PC-9 (cell line): Measurements from ENCODE around the gene CPTP. TPM values are rescaled to one million over a fixed set of nuclear protein-coding genes. Genes with fewer than 3 reads are reported as not detected.

Experiments
- BruUV-seq: library from RNA; stranded (reverse); fragments of 400-500 nt; replicated peaks from 2 replicates; lab custom pipeline; 2021; lab: Mats Ljungman, UMichigan
- CTCF ChIA-PET: fragments of 300-600 bp; sonication (Branson Sonifier 250); formaldehyde crosslinking; loops from one replicate; lab custom pipeline; 2022; ENCODE audit warnings: antibody characterized with exemption; lab: Charles Lee
- POLR2A ChIA-PET: fragments of 300-600 bp; sonication (Branson Sonifier 250); formaldehyde crosslinking; loops from one replicate; lab custom pipeline; 2022; ENCODE audit warnings: antibody characterized with exemption; ENCODE audit not compliant: unreplicated experiment; lab: Charles Lee
- DNase-seq, 2 experiments: peaks; one replicate each; pipeline versions ENCODE4 v3.0.0 to v3.0.0-alpha.2; 2015 to 2022; ENCODE audit warnings: mixed read lengths in 1 of 2
- H2AFZ ChIP-seq: fragments of 200-600 bp; sonication (generic); 2 replicates; pipeline ENCODE4 v1.8.1; 2017; ENCODE audit warnings: antibody characterized with exemption
- H3F3A ChIP-seq: fragments of 200-600 bp; sonication (generic); 2 replicates; pipeline ENCODE4 v1.8.1; 2017; ENCODE audit warnings: antibody characterized with exemption, mild to moderate bottlenecking, low read depth; ENCODE audit not compliant: insufficient read depth
- H3K27ac ChIP-seq: fragments of 200-600 bp; sonication (generic); 2 replicates; pipeline ENCODE4 v1.6.1; 2016; ENCODE audit warnings: mixed run types
- H3K27me3 ChIP-seq: fragments of 200-600 bp; sonication (generic); 2 replicates; pipeline ENCODE4 v1.6.1; 2016; ENCODE audit warnings: low read depth, mixed run types; ENCODE audit not compliant: insufficient read depth
- H3K36me3 ChIP-seq: fragments of 200-600 bp; sonication (generic); 2 replicates; pipeline ENCODE4 v1.6.1; 2016; ENCODE audit warnings: low read depth, mixed run types
- H3K4me1 ChIP-seq: fragments of 200-600 bp; sonication (generic); replicated peaks from 2 replicates; pipeline ENCODE4 v1.6.1; 2016; ENCODE audit warnings: mixed run types; ENCODE audit not compliant: insufficient read depth
- H3K4me2 ChIP-seq: fragments of 200-600 bp; sonication (generic); 2 replicates; pipeline ENCODE4 v1.6.1; 2017; ENCODE audit warnings: mixed run types
- H3K4me3 ChIP-seq: fragments of 200-600 bp; sonication (generic); 2 replicates; pipeline ENCODE4 v1.6.1; 2016; ENCODE audit warnings: mixed run types
- H3K79me2 ChIP-seq: fragments of 200-600 bp; sonication (generic); 2 replicates; pipeline ENCODE4 v1.6.1; 2017; ENCODE audit warnings: low read depth, mixed run types
- H3K9me2 ChIP-seq: fragments of 200-600 bp; sonication (generic); 2 replicates; pipeline ENCODE4 v1.8.1; 2017; ENCODE audit warnings: mild to moderate bottlenecking; ENCODE audit not compliant: insufficient read depth
- H3K9me3 ChIP-seq: fragments of 200-600 bp; sonication (generic); 2 replicates; pipeline ENCODE4 v1.8.1; 2016; ENCODE audit warnings: low read depth; ENCODE audit not compliant: insufficient read depth
- H4K20me1 ChIP-seq: fragments of 200-600 bp; sonication (generic); 2 replicates; pipeline ENCODE4 v1.8.1; 2017; ENCODE audit not compliant: insufficient read depth
- CTCF ChIP-seq: fragments of 200-600 bp; sonication (generic); conservative IDR thresholded peaks from 2 replicates; pipeline ENCODE4 v1.6.1; 2017; ENCODE audit warnings: mixed run types, antibody characterized with exemption, mild to moderate bottlenecking, moderate library complexity
- EZH2 ChIP-seq: fragments of 200-600 bp; sonication (generic); IDR thresholded peaks from 2 replicates; pipeline ENCODE4 v1.8.0; 2017; ENCODE audit warnings: antibody characterized with exemption, low read depth
- intact Hi-C: fragments of 100-400 bp; cut with micrococcal nuclease; formaldehyde crosslinking; loops from one replicate; pipeline ENCODE4 v1.10.0; 2022; ENCODE audit not compliant: unreplicated experiment
- total RNA-seq: library from RNA; stranded (reverse); gene quantifications from 2 replicates; pipeline ENCODE4 v1.2.3, GENCODE V29; 2021

CPTP gene
- total RNA-seq, 1 experiment from 2014 or later = 33.7 TPM

GRCh38 chr1:1286313-1287261, 38.0 kb upstream of the CPTP start:
- Histone ChIP-seq H3F3A (peaks cover 10% of the 10 kb centered on the region; the same call in 1 of the 2 replicates), H3K4me2 (no peak overlapping the region), H3K4me1 (peaks cover 26% of the 10 kb centered on the region), H3K36me3 (no peaks in the 10 kb centered on the region), H3K9me2 (no peaks in the 10 kb centered on the region), H3K79me2 (no peaks in the 10 kb centered on the region), H4K20me1 (no peaks in the 10 kb centered on the region), H3K9me3 (no peaks in the 10 kb centered on the region), H3K27ac (no peak overlapping the region), H3K4me3 (no peak overlapping the region), H3K27me3 (no peaks in the 10 kb centered on the region), H2AFZ (no peak overlapping the region)
- no peak for TF ChIP-seq EZH2
- TF ChIP-seq CTCF = no peak
- POLR2A ChIA-PET = no interaction called here
- CTCF ChIA-PET = no interaction called here
- no TSS peak for BruUV-seq
- intact Hi-C loops = no loop called here
- no peak for DNase-seq

- Histone ChIP-seq H3K27ac (no peak overlapping the region), H3K4me2 (no peak overlapping the region), H4K20me1 (no peaks in the 10 kb centered on the region), H3K79me2 (no peaks in the 10 kb centered on the region), H3K9me2 (no peaks in the 10 kb centered on the region), H3K27me3 (no peaks in the 10 kb centered on the region), H3K4me3 (no peak overlapping the region), H3K4me1 (peaks cover 20% of the 10 kb centered on the region), H2AFZ (no peak overlapping the region), H3F3A (peaks cover 10% of the 10 kb centered on the region; the same call in 1 of the 2 replicates), H3K9me3 (no peaks in the 10 kb centered on the region), H3K36me3 (no peaks in the 10 kb centered on the region)
- TF ChIP-seq EZH2 (no peak), CTCF (no peak)
- intact Hi-C loops = no loop called here
- DNase-seq = no peak
- ChIA-PET CTCF (no interaction called here), POLR2A (no interaction called here)
- BruUV-seq = no TSS peak
Measured at GRCh38 chr1:1287288-1288110, 37.1 kb upstream of the CPTP start.

DNA sequence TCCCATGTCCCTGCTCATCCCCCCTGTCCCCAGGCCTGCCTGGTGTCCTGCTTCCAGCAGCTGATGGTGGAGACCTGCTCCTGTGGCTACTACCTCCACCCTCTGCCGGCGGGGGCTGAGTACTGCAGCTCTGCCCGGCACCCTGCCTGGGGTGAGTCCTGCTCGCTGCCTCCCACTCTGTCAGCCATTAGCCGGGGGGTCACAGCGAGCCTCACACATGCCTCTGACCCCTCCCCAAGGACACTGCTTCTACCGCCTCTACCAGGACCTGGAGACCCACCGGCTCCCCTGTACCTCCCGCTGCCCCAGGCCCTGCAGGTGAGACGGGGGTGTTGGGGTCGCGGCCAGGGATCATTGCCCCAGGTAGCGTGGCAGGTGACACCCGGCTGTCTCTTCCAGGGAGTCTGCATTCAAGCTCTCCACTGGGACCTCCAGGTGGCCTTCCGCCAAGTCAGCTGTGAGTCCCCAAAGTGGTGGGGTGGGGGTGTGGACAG, 34.3 kb upstream of the CPTP start:
- H3K4me2 ChIP-seq = peak overlapping the region; percentile 65; the same call in 1 of the 2 replicates
- no peak overlapping the region for H2AFZ ChIP-seq
- peaks cover 16% of the 10 kb centered on the region for H3K4me1 ChIP-seq
- no TSS peak for BruUV-seq
- no peak overlapping the region for H3K27ac ChIP-seq
- POLR2A ChIA-PET = interaction anchor here (0.6 kb wide), 1 partner anchor 15 kb away, joined by 3 read pairs; no protein-coding TSS in a partner anchor
- CTCF ChIA-PET = interaction anchor here (0.6 to 0.7 kb wide), 3 partner anchors 9 to 221 kb away, joined by 3 to 4 read pairs (median 3); partner anchors contain the start of gene RNF223
- no peaks in the 10 kb centered on the region for H3K27me3 ChIP-seq
- no peaks in the 10 kb centered on the region for H3K9me3 ChIP-seq
- H4K20me1 ChIP-seq = no peaks in the 10 kb centered on the region
- TF ChIP-seq EZH2 (no peak), CTCF (peak; percentile 80)
- DNase-seq = peak; percentile 56 to 78
- no peaks in the 10 kb centered on the region for H3K9me2 ChIP-seq
- intact Hi-C loops = loop anchor here (2.0 to 5.0 kb wide), 2 partner anchors 167 to 308 kb away; partner anchors contain the start of gene PERM1
- no peaks in the 10 kb centered on the region; the same call in 1 of the 2 replicates for H3F3A ChIP-seq
- H3K36me3 ChIP-seq = no peaks in the 10 kb centered on the region
- no peaks in the 10 kb centered on the region for H3K79me2 ChIP-seq
- no peak overlapping the region for H3K4me3 ChIP-seq
